GM19351 (cell line): ENCODE data around the gene BMPR1A.
"Not testable (repeated sequence)": the region's sequence is repeated elsewhere in the genome, so short reads cannot be mapped to it uniquely, and the experiment has no call there.

ENCODE experiments used
- ATAC-seq: cut with Tn5 transposase; IDR thresholded peaks from one replicate; pipeline ENCODE4 v1.9.1; 2021; ENCODE audit warnings: mild to moderate bottlenecking, moderate library complexity; ENCODE audit not compliant: unreplicated experiment

BMPR1A gene

DNA sequence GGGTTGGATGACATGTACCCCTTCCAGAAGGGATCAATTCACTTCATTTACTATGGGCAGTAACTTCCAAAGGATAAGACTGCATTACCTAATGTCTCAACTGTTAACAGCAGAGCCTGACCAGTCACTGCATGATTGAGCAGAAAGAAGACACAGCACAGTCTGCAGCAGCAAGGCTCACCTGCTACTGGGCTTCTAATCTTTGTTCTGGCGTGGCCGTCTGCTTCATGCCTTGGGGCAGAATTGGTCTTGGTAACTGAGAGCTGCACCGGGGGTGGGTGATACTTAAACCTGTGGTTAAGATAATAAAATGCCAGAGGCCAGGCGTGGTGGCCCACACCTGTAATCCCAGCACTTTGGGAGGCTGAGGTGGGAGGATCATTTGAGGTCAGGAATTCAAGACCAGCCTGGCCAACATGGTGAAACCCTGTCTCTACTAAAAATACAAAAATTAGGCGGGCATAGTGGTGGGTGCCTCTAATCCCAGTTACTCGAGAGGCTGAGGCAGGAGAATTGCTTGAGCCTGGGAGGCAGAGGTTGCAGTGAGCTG is 177.8 kb downstream of the BMPR1A start:
- ATAC-seq = not testable (repeated sequence)

DNA sequence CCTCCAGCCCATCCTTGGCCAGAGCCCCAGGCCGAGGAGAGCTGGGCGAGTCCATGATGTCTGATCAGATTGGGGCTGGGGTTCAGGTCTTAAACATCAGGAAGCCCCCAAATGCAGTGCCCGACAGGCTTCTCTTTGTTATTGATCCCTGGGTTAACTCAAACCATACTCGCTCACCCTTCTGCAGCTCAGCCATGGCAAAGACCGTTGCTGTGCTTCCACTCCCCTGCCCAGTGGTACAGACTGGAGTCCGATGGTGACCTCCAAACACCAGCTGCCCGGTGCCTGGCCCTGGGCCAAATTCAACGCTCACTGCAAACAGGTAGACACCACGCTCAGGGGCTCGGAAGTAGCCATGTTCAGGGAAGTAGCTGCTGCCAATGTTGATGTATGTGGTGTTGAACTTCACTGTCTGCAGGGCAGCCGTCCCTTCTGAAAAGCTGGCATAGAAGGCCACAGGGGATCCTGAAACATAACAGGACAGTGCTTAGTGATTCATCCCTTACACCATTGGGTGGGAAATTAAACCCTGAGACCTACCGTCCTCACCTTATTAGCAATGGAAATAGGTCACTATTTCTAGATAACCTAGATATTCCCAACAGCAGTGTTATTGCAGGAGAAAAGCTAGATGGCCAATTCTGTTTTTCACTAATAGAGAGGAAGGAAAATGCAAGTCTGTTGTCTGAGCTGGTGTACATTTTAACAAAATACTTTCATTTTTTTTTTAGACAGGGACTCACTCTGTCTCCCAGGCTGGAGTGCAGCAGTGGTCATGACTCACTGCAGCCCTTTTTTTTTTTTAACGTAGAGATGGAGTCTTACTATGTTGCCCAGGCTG is 180.5 kb downstream of the BMPR1A start:
- no peak for ATAC-seq

DNA sequence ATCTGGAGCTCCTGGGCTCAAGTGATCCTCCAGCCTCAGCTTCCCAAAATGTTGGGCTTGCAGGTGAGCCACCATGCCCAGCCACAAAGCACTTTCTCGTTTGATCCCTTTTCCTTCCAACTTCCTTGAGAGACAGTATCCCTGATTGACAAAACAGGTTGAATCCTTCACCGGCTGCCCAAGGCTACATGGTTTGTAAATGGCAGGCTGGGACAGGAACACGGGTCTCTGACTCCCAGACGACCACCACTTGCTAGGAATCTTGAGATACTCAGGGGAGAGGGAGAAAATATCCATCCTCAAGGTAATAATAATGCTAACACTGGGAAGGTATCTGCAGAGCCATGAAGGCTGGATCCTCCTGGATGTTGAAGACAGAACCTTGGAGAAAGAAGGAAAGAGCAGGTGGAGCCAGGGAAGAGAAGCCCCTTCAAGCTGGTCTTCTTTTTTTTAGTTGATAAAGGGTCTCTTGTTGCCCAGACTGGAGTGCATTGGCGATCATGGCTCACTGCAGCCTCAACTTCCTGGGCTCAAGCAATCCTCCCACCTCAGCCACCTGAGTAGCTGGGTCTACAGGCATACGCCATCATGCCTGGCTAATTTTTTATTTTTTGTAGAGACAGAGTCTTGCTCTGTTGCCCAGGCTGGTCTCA is 181.2 kb downstream of the BMPR1A start:
- no peak for ATAC-seq

DNA sequence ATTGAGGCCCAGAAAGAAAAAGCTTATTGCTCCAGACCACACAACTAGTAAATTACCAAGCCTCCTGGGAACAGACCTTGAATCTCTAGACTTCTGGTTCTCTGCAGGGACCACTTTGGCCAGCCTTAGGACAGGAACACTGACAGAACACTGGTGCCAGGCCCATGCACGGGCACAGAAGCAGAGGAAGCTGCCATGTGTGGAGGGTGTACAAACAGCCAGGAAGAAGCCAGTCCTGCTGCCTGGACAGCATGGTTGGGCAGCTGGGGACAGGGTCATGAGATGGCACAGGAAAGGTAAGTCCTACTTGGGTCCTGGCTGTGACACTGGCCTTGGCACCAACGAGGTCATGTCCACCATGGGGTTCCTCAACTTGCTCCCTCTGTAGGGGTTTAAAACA is 181.8 kb downstream of the BMPR1A start:
- no peak for ATAC-seq

DNA sequence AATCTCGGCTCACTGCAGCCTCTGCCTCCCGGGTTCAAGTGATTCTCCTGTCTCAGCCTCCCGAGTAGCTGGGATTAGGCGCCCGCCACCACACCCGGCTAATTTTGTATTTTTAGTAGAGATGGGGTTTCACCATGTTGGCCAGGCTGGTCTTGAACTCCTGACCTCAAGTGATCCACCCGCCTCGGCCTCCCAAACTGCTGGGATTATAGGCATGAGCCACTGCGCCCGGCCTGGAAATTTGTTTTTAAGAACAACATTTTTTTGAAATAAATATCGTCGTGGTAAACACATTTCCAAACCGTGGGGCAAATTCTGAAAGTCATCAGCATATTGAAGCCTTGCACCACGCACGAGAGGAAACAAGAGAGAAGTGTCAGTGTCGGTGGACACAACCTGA is 183.7 kb downstream of the BMPR1A start:
- not testable (repeated sequence) for ATAC-seq

DNA sequence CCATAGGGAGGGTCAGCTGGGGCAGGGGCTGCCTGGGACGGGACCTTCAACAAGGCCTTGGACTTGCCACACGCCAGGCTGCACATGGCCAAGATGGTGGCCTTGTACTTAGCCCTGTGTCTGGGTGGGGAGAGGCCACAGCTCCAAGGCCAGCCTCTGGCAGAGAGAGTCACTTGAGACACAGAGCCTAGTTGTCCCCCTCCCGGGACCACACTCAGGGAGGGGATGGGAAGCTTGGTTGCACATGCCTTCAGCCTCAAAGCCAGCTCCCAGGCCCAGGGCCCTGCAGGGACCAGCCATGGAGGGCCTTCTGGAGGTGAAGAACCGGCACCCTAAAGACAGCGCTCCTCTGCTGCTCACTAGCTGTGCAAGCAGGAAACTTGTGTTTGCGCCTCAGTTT is 184.3 kb downstream of the BMPR1A start:
- no peak for ATAC-seq

DNA sequence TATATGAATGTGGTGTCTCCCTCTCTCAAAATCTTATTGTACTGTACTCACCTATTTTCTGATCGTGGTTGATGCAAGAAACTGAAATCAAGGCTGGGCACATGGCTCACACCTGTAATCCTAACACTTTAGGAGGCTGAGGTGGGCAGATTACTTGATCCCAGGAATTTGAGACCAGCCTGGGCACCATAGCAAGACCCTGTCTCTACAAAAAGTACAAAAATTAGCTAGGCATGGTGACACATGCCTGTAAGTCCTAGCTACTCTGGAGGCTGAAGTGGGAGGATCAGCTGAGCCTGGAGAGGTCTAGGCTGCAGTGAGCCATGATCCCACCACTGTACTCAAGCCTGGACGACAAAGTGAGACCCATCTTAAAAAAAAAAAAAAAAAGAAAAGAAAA is 185.0 kb downstream of the BMPR1A start:
- no peak for ATAC-seq

DNA sequence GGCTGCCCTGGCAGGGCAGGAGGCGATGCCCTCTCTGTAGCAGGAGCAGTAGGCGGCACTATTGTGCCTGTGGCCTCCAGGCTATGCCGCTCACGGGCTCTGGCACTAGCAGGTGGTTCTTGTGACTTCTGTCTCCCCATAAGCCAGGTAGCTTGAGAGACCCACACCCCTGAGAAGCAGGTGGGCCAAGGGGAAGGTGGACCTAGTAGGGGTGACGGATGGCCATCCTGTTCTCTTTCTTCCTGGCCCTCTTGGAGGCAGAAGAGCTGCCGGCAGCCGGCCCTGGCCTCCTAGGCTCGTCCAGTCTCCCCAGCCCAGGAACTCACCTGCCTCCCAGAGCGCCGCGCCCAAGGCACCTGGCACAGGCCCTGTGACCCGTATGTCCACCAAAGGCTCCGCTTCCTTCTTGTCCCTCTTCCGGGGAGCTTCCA is 185.6 kb downstream of the BMPR1A start:
- ATAC-seq = no peak

DNA sequence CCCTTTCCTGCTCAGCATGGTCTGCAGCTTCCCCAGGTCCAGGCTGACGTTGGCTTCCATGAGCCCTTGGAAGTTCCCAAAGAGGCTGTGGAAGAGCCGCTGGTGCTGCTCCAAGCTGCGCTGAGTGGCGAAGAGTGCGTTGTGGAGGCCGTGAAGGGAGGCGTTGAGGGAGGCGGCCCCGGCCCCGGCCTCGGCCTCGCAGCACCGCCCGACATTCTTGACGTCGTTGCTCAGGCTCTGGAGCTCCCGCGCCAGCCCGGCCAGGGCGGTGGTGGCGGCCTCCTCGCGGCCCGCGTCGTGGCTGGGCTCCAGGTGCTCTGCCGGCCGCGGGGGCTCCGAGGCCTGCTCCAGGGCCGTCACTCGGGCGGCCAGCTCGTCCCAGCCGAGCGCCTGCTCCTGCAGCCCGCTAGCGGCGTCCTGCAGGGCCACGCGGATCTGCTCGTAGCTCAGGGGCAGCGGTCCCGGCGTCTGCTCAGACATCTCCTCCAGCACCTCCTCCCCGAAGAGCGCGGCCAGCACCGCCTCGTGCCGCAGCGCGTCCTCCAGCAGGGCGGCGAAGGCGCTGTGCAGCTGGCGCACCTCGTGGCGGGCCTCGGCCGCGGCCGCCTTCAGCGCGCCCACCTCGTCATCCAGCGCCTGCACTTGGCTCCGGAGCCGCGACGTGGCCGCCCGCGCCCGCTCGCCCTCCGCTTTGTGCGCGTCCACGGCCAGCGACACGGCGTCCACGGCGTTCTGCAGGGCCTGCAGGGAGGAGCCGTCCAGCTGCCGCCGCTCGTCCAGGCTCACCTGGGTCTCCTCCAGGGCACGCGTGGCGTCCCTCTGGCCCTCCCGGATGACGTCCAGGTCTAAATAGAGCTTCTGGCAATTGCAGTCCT is 186.3 kb downstream of the BMPR1A start:
- ATAC-seq = no peak

DNA sequence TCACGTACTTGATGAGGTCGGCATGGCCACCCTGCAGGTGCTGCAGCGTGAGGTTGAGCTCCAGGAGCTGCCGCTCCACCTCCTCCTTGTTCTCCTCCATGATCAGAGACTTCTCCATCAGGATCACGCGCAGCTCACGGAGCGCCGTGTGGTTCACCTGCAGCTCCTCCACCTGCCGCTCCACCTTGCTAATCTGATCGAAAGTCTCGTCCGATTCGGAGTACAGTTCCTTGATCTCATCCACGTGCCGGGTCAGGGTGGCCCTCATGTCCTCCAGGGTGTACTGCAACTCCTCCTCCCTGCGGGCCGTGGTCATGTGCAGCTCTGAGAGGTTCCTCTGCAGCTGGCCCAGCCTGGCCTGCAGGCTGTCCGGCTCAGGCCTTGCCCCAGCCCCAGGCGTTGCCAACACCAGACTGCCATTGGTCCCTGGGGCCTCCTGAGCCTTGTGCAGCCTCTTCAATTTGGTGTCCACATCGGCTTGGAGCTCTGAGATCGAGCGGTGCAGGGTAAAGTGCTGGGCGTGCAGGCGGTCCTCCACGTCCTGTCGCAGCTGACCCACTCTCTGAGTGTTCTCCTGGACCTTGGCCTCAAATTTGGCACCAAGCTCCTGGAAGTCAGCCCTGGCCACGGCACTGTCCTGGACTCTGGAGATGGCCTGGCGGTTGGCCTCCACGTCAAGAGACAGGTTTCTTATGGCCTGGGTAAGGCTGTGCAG is 187.1 kb downstream of the BMPR1A start:
- no peak for ATAC-seq

DNA sequence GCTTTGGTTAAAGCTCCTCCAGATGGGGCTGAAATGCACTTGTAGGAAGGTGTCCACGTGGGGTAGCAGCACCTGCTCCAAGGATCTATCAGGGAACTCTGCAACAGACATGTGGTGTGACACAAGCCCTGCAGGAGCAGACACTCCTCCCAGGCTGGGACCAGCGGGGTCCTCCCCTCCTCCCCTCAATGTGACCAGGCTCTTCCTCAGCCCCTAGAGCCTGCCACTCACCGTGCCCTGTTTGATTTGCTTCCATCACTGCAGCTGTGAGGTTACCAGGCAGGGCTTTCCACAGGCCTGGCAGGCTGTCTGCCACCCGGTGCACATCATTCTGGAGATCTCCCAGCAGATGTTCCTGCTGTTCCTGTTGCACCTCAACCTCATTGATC is 187.6 kb downstream of the BMPR1A start:
- no peak for ATAC-seq

DNA sequence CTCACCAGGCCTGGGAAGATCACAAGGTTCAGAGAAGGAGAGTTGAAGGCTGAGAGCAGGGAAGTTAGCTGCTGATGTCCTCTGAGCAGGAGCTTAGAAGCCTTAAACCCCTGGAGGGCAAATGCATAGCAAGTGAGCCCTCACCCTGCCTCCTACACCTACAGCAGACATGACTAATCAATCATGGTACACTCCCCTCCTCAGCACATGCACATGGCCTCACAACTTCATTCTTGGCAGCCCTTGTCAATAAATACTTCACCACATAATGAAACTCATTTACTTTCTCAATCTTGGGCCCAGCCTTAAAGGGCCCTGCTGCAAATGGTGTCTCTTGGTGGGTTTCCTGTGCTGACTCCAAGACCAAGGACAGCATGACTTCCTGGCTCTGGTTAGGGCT is 188.1 kb downstream of the BMPR1A start:
- no peak for ATAC-seq

DNA sequence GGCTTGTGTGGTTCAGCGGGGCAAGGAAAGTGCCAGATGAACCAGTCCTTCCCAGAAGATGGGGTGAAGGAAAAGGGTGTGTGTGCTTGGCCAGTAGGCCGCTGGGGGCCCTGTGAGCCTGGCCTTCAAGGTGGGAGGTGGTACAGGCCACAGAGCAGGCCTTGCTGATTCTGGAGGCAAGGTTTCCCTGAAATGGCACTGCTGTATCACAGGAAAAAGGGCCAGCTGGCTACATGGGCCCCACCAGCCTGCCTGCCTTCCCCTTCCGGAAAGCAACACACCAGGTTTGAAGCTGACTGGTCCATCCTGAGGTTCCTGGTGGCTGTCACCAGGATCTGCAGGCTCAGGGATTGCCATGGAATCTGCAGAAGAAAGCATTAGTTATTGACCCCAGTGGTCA is 188.5 kb downstream of the BMPR1A start:
- ATAC-seq = no peak

DNA sequence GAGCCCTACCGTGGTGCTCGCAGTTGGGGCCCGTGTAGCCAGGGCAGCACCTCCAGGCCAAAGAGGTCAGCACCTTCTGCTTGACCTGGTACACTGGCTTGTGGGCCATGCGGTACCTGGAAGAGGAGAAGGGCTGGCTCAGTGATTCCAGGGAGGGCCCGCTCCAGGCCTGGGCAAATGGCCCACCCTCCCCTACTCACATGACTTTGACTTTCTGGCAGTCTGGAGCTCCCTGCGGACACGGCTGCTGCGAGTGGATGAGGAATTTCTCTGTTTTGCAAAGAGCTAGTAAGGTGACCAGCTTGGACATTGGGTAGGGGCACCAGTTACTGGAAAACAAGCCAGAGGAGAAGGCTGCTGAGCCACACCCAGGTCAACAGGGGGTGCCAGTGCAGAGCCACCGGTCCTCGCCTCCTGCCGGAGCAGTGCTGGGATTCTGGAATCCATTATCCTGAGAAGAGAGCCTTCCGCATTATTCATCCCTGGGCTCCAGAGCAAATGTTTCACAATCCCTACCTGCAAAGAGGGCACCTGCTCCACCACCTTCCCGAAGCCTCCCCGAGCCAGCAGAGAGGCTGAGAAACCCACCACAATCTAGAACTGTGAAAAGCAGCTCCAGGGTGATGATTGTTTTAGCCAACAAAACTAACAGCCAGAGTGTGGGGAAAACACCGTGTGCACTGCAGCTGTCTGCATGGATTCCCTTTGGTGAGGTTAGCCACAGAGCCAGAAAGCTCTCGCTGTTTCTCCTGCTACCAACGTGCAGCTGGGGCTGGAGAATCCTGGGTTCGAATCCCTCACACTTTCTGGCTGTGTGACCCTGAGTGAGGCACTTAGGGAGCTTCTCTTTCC is 189.2 kb downstream of the BMPR1A start:
- ATAC-seq = no peak

DNA sequence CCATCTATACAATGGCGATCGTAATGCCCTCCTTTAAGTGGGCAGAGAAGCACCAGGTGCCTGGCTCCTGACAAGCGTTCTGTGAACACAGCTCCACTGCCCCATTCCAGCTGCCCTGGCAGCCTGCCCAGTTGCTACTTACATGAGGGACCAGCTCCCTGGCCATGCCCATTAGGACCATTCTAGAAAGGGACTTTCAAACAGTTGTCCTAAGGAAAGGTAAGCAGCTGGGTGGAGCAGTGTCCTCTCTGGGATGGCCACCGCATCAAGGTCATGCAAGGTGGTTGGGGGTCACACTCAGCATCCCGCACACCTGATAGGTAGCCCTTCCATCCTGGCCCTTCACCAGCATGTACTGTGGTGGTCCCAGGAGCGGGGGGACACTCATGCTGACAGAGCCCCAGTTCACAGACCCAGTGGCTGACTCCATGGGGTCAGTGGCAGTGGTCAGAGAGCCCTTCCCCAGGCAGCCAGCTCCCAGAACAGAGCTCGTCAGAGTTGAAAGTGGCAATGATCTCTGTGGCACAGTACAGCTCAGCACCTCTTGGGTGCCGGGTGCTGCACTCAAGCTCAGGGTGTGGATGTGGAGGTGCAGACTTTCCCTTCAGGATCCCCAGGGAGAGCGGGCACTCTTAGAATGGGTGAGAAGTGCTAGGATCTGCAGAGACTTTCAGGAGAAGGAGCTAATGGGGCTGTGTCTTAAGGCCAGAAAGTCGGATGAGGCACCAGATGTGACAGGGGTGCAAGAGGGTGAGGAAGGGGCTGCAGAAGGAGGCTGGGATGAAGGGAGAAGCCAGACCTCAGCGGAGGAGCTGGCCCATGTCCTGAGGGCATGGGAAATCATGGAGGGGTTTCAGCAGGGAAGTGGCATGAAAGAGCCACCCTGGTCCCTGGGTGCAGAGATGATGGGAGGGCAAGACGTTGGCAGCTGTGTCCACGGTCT is 190.1 kb downstream of the BMPR1A start:
- no peak for ATAC-seq

DNA sequence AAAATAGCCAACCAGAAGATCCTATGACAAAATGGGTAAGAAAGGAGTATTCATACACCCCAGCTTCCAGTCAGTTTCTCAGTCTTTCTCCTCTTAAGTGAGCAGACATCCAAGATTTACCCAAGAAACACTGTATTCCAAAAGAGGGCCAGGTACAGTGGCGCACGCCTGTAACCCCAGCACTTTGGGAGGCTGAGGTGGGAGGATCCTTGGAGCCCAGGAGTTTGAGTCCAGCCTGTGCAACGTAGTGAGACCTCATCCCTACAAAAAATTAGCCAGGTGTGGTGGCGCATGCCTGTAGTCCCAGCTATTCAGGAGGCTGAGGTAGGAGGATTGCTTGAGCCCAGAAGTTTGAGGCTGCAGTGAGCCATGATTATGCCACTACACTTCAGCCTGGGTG is 191.4 kb downstream of the BMPR1A start:
- not testable (repeated sequence) for ATAC-seq

DNA sequence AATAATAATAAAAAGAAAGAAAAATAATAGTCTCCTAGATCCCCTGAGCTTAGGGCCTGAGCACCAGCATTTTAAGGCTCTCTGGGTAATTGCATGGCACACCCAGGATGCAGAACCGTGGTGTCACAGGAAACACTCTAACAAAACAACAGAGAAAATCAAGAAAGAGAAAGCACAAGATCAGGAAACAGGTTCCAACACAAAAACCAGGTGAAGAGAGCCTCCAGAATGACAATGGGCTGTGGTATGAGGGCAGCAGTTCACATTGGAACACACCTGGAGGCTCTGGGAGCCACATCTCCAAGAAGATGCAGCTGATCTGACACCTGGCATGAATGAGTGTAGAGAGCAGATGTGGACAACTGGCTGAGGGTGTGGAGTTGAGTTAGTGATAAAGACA is 193.9 kb downstream of the BMPR1A start:
- no peak for ATAC-seq

DNA sequence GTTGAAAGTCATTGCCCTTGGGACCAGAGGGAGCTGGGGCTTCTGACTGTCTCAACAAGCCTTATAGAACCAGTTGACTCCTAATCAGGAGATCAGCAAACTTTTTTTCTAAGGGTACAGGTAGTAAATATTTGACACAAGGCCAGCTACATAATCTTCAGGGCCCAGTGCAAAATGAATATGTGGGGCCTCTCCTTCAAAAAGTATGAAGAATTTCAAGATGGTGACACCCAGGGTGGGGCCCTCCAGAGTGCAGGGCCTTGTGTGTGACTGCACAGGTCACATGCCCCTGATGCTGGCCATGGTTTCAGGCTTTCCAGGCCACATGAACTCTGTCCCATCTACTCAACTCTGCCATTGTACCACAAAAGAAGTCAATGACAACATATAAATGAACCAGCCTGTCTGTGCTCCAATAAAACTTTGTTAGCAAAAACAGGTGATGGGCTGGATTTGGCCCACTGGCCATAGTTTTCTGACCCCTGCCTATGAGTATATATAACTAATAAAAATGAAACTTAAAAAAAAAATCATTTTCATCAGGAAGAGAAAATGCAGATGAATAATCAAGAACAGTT is 194.9 kb downstream of the BMPR1A start:
- ATAC-seq = no peak
